CD4-positive, alpha-beta T cell treated with Interleukin-4 for 1 hour (primary cell): Measurements from ENCODE around the gene CD82.

Experiments
- DNase-seq, 2 donors: peaks; one replicate each; pipeline ENCODE4 v3.0.0-alpha.2; 2020 to 2022

Gene CD82

DNA sequence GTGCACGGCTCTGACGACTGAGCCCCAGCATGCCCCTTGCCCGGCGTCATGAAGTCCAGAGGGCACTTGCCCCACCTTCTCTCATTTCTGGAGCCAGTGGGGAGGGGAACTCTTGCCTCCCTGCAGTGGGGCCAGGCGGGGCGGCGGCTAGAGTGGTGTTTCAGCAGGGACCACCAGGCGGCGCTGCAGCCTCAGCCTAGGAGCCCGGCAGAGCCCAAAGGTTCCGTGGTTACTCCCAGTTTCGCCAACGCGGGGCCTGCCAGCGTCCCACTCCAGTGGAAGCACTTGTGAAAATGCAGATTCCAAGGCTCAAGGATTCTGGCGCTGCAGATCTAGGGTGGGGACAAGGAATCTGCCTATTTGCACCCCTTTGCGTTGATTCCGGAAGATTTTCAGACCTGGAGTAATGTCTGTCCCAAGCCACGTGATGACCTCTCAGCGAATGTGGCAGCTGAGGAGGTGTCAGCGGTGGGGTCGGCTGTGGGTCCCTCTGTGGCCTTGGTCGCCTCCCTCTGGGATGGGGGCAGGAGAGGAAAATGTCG lies 55.7 kb downstream of the CD82 start:
- peak; percentile 53 to 60 for DNase-seq

DNA sequence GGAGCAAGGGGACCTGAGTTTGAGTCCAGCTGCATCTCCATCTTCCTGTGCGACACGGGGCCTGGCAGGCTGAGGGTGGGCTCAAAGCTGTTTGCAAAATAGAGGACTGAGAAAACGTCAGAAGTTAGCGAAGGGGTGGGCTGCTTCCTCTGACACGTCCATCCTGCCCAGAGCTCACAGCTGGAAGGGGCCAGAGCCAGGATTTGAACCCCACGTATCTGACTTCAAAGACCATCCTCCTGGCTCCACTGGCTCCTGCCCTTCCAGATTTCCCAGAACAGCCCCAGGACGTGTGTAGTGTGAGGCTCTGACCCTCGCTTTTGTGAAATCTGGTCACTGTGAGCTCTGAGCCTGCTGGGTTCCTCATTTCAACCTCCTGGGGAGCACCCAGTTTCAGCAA lies 56.3 kb downstream of the CD82 start:
- peak in 1 of 2 donors; percentile 8 for DNase-seq

DNA sequence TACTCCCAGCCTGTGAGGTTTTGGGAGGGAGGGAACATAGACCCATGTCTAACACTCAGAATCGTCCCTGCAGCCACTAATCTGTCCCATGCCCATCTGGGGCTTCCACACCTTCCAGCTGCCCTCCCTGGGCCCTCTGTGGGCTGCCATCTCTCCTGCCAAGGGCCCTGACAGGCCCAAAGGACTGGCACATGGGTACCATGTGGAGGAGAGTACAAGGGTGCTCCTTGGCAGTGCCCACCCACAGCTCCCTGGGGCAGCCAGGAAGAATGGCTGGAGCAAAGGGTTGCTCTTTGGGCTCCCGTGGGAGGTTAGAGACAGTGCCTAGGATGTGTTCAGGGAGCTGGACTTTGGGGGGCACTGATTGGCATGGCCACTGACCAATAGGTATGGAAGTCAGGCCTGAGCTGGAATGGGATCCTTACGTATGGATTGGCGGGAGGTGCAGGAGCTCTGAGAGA lies 56.8 kb downstream of the CD82 start:
- DNase-seq, result peak in 1 of 2 donors; percentile 9

DNA sequence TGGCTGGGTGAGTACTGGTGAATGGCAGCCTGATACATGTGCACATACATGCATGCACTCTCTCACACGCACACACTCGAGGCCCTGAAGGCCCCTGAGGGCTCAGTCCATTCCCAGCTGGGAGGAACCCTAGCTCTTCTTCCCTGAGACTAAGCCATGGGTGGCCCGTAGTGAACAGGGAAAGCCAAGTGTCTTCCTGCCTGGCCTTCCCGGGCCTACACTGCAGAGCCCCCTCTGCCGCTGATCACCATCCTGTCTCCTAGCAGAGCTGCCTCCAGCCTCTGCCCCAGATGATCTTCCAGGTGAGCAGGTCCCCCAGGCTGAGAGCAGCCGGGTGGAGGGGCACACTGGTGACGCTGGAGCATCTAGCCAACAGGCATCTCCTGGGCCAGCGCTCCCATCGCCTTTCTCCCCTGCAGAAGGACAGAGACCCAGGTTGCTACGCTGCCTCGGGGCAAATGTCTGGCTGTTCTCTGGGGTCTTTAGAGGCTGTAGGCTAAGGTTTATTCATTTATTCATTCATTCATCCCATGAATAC lies 57.3 kb downstream of the CD82 start:
- no peak for DNase-seq

DNA sequence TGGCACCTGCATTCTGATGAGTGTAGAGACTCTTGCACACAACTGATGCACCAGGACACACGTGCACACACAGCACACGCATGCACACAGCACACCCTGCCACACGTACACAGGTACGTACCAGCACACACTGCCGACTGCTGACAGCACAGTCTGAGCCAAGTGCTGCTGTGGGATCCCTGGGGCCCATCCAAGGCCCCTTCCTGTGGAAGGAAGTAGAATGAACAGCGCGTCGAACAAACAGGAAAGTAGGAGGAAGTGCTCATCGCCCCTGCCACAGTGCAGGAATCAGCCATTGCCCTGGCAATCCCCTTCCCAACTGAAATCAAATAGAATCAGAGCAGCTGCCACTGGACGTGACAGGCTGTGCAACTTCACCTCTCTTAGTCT lies 57.9 kb downstream of the CD82 start:
- DNase-seq, result peak in 1 of 2 donors; percentile 11

DNA sequence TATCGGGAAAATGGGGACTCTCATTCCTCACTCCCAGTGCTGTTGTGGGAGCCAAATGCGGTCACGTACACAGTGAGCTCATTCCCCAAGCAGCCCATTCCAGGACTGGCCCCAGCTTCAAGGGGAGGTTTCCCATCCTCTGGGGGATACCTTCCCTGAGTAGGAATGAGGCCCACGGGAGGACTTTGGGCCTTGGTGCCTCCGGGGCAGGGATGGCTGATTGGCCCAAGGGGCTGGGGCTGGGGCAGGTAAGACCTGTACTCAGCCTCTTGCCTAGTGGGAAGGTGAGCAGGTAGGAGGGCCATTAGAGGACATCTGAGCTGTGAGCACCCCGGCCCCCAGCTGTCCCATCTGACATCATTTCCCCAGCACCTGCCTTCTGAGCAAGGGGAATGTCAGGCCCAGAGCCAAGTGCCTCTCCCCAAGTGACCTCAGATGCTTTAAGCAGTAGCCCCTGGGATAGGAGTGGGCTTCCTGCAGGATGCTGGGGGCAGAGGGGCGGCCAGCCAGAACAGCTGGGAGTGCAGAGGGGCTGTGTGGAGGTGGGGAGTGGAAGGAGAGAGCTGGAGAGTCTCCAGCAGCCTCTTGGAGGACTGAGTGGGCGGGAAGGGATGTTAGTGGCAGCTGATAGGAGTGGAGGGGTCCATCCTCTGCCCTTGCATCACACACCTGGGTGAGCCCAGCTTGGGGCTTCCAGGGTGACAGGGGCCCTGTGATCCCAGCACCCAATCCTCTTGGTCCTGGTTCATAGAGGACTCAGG lies 58.4 kb downstream of the CD82 start:
- DNase-seq, result no peak

DNA sequence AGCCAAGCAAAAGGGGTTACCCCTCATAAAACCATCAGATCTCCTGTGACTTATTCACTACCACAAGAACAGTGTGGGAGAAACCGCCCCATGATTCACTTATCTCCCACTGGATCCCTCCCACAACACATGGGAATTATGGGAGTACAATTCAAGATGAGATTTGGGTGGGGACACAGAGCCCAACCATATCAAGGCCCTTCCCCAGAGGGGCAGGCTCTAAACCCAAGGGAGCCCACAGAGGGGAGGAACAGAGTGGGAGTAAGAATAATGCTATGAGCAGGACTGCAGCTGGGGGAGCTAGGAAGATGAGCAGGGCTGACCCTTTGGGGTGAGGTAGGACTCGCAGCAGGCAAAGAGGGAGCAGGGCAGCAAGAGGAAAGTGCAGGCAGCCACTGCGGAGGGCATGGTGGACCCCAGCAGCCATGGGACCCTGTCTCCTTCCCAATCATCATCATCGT lies 59.3 kb downstream of the CD82 start:
- DNase-seq, result no peak

DNA sequence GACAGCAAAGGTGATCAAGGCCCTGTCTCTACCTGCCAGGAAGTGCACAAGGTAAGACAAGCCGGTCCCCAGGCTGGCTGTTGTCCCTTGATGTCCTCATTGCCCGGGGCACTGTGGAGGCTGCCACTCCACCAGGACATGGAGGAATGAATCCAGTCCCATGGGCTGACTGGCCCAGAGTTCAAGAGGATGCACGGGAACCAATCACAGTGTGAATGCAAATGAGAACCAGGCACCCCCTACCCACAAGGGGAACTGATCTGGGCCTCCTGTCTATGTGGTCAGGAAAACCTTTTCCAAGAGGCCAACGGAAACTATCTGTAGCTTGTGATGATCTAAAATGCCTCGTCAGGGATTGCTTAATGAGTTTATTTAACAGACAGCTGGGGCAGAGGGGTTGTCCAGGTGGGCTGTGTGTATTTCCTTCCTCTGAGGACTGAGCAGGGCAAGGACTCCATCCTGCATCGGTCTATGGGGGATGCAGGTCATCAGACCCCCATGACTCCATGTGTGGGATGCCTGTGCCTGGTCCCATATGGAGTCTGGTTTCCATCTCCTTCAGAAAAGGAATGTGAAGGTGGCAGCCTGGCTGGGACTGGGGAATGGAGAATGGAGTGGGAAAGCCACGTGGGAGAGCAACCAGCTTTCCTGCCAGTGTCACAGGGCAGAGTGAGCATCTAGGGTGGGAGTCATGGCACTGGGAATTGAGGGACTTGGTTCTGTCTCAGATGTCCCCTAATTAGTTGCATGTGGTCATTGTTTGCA lies 60.5 kb downstream of the CD82 start:
- no peak for DNase-seq

DNA sequence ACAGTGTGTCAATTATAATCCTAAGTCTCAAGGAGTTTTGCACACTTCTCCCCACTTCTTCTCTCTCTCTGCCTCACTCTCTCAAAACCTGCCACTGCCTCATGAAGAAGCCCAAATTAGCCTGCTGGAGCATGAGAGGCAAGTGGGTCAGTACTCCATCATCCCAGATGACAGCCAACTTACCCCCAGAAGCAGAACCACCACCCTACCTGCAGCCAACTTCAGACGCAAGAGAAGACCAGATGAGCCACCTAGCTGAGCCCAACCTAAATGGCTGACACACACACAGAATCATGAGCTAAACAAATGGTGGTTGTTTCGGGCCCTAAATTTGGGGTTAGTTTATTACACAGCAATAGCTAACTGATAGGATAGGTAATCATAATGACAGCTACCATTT lies 61.2 kb downstream of the CD82 start:
- DNase-seq, result no peak

DNA sequence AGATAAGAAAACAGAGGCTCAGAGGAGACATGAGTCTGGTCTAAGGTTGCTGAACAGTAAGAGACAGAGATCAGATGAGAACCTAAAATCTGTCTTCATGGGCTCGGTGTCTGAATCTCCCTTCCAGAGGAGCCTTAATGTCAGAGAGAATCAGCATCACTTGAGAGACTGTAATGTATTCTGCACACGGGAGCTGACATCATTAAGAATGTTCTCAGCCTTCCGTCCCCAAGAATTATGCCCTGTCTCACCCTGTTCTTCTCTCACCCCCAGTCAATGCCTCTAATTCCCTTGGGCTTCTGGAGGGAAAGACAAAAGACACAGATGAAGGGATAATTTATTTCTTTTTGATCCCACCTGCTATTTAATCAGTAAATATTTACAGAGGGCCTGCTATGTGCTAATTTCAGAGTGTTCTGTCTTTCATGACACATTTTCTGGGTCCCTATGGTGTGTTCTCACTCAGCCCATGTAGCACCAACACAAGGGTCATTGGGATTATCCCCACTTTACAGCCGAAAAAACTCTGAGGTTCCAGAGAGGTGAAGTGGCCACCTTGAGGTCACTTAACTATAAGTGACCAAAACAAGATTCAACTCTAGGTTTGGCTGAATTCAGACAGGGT lies 61.8 kb downstream of the CD82 start:
- DNase-seq, result no peak

DNA sequence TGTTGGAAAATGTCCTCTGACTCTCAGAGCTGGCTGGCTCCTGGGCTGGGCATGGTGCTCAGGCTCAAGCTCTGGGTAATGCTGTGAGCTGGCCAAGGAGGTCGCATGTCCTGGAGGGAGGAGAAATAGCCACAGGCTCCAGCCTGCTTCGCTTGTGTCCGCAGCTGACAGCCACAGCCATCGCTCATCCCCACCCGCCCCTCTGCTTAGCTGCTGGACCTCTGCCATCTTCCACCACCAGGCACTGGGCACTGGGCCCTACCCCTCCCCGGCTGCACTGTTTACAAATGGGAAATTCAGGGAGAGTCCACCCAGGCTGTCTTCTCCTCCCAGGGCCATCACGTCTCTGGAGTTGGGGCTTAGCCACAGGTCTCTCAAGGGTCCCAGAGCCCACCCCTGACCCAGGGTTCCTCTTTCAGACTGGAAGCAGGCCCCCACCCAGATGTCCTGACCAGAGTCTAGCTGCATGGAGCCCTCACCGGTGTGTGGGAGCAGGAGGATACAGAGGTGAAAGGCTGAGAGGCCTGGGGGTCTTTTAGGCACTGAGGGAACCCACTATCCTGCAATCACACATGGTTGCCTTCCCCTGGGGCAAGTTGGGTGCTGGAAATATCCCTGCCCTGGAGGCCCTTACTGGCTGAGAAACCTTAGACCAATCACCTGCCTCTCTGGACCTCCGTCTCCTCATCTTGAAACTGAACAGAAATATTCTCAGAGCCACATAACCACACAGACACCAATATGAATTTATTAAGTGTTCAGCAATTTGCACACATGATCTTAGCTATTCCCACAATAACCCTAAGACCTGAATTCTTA lies 62.7 kb downstream of the CD82 start:
- no peak for DNase-seq

DNA sequence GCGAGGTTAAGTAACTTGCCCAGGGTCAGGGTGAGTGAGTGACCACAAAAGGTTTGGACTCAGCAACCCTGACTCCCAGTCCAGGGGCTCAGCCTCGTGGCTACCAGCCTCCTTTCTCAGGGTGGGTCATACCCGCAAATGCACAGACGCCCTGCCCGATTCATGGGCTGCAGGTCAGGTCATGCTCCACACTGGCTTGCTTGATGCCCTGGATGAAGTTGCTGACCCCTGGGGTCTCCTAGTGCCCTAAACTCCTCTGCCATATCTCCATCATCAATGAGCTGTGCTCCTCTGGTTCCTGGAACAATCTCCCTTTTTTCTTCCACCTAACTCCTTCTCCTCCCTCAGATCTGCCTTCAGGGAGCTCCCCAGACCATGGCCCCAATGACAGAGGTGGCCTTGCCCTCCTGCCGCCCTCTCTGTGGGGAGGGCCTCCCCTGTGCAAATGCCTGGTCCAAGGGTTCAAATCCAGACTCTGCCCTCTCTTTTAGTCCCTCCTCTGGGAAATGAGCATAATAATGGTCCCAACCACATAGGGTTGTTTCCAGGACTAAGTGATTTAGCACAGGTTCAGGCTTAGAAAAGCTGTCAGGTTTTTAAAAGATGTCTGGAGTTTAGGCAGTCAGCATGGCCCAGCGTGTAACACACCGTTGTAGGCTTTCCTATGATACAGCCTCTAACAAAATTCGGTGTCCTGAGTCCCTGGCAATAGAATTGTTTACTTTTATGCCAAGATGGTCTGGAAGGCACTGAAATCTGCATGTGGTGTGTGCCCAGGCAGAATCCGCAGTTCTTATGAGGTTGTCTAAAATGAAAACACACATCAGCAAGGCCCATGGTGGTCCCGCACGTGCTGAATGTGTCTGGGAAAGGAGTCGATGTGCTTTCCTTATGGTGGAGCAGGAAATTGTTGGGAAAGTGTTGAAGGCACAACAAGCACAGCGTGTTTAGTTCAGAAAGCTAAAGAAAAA lies 63.6 kb downstream of the CD82 start:
- DNase-seq, result no peak

DNA sequence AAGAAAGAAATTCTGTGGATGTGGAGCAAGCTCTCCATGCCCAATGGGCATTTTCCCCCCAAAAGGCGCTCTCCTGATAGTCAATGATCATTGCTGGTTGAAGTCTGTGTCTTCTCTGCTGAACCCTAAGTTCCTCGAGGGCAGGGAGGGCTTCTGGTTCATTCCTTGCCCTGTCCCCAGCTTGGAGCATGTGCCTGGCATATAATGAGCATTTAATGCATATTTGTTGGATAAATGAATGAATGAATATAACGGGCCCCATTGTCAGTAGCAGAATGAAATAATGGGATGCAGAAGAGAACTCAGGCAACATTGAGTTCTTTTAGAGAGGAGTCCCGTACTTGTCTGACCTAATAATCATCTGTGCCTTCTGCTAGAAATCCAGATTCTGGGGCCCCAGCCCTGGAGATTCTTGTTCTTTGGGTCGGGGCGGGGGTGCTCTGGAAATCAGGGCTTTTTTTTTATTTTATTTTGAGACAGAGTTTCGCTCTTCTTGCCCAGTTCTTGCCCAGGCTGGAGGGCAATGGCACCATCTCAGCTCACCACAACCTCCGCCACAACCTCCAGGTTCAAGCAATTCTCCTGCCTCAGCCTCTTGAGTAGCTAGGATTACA lies 64.4 kb downstream of the CD82 start:
- DNase-seq, result no peak

DNA sequence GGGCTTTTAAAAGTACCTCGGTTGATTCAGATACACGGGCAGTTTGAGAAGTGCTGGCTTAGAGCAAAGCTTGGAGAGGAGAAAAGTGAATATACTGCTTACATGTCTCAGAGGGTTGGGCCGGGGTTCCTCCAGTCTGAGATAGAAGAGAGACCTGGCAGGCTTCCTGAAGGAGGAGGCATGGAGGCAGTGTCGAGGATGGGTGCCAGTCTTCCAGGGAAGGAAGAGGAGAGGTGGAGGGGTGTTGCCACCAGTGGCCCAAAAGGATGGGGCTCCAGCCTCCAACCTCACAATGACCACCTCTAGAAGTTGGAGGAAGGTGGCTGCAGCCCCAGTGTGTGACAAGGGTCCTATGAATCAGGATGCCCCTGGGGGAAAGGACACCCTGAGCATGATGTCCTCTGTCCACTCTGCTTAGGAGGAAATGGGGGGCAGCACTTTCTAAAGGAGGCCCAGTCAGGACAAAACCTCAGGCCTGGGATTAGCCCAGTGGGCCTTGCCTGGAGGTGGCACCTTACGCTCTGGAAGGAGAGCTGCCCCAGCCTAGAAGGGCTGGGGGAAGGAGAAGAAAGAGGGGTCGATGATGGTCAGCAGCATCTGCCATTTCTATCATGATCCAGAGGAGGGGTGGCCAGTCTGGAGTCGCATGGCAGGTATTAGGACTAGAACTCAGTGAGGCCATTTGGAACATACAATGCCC lies 65.2 kb downstream of the CD82 start:
- peak in 1 of 2 donors; percentile 8 for DNase-seq

DNA sequence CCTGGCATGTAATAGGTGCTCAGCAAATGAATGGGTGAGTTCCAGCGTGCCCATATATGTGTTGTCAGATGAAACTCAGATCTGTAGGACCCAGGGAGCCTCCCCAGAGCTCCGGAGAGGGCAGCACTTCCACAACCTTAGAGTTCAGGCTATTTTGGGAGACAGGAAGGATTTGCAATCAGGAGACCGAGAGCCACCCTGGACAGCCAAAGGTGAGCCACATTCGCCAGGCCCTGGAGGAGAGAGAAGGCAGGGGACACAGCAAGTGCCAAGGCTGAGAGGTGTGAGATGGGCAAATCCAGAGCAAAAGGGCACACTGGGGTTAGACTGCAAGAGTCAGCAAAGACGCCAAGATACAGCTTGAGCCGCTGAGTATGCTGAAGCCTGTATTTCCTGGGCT lies 66.4 kb downstream of the CD82 start:
- DNase-seq, result no peak

DNA sequence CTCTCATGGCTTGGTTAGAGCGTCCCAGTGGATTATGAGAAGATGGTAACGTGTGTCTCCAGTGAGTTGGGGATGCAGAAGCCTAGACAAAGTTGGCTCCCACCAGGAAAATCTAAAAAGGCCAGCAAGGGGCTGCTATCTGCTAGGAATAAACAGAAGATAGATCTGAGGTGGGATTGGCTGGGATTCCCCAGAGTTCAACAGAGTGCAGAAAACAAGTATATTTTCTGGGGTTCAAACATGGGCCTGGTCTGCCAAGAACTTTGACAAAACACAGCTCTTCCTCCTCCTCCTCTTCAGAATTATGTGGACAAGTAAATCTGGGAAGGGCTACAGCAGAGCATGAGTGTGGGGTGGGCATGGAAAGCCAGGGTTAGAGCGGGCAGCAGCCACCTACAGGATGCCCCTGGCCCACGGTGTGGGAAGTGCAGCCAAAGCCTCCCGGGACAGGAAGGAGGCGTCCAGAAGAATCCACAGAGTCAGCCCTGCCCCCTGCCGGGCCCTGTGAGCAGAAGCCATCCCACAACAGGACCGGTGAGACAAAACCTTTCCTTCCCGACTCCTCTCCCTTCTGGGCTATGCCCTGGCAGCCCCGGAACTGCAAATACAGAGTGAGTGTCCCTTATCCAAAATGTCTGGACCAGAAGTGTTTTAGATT lies 67.1 kb downstream of the CD82 start:
- DNase-seq, result peak; percentile 28 to 38

DNA sequence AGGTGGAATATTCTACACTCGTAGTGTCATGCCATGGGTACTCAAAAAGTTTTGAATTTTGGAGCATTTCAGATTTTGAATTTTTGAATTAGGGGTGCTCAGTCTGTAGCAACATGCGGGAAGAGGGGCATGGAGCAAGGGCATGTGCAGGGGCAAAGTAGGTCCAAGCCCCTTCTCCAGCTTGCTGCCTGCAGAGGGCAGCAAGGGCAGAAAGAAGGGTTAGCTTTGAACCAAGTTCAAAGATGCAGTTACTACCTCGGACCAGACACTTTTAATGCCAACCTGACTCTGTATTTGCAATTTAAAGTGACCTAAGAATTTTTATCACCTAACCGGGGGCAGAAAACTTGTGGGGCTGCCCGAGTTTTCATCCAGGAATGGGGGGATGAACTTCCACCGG lies 68.2 kb downstream of the CD82 start:
- DNase-seq, result no peak

DNA sequence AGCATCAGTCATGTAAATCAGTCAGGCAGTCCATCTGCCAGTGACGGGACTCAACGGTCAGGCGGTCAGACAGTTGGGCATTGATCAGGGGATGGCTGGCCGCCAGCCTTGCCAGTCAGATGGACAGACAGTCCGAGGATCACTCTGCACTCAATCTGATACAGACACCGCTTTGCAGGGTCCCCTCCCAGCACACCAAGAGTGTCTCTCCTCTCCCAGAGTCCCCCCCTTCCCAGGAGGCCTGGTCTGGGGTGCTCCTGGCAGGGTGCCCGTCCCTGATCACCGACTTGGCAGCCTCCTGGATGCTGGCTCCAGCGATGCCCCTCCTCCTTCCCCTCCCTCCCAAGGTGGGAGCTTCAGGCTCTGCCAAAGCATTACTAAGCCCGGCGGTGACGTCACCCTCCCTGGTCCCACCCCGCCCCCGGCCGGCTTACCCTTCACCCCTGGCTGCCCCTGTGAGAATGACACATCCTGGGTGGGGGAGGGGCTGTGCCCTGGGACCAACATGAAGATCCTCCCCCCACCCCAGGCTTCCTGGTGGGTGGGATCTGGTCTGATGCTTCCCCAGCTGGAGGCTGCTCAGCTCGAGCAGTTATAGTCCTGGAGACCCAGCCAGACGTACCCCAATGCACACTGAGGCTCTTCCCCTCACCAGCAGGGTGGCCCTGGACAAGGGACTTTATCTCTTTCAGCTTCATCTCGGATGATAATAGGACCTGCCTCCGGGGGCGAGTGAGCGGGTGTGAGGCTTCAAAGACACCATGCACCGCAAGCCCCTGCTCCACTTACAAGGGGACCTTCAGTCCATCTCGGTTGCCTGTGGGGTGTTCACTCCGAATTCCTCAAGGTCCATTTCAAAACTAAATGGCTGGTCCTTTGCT lies 69.2 kb downstream of the CD82 start:
- no peak for DNase-seq
